ENCODE results near the gene MAPK12. TPM values are rescaled to one million over a fixed set of nuclear protein-coding genes. Genes with fewer than 3 reads are reported as not detected.

The MAPK12 gene
- 1 to 10 TPM; 3.3 to 4.3 (median 3.9) TPM for total RNA-seq

DNA sequence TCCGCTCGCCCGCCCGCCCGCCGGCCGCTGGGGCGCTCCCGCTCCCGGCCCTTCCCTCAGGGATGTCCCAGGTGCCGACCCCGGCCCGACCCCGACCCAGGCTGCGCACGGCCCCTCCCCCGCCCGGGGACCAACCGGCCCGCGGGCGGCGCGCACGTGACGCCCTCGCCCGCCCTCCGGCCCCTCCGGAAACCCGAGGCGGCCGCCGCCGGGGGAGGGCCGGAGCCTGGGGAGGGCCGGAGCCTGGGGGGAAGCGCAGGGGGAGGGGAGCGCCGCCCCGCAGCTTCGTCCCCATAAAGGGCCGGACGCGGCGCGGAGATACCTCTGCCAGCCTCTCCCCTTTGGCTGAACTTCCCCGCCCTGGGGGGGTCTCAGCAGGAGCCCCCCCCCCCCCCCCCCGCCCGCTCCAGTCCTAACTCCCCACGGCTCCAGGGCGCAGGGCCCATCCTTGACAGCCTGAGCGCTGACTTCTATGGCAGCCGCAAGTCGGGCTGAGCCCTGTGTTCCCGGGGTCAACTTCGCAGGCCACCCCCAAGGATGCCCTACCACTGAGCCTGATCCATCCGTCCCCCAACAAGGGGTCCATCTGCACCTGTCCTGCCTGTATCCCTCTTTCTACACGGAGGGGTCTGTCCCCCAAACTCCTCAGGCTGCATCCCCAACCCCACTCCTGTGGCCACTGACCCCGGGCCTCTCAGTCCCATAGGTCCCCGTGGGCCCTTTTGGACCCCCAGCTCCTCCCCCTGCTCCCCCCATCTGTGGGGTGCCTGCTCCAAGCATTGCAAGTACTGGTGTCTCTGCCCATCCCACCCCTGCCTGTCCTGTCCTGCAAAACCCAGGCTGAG is at the start of gene MAPK12:
MAPK12 (minus strand) TSS at position 69 of the 845 bp plus-strand sequence. CDS start 174 bp downstream, outside the sequence.
- peaks cover 29% of the 10 kb centered on the region for H3K27me3 Mint-ChIP-seq (ENCODE audit: low read depth)
- H3K36me3 Mint-ChIP-seq (ENCODE audit: insufficient read depth): no peaks in the 10 kb centered on the region
- H3K9me3 Mint-ChIP-seq: no peaks in the 10 kb centered on the region
- peak within 1 kb of the TSS; percentile 55 for H3K4me3 Mint-ChIP-seq
- H3K4me1 Mint-ChIP-seq (ENCODE audit: low read depth): peaks cover 8% of the 10 kb centered on the region
- ATAC-seq (peak in 1 of 2 donors; percentile 9), DNase-seq (no peak)

GRCh38 chr22:50310949-50311444 is 49.5 kb upstream of the MAPK12 start:
- Mint-ChIP-seq H3K27me3 (ENCODE audit: low read depth) (peaks cover 6% of the 10 kb centered on the region), H3K9me3 (no peaks in the 10 kb centered on the region), H3K4me1 (ENCODE audit: low read depth) (peaks cover 24% of the 10 kb centered on the region), H3K36me3 (ENCODE audit: insufficient read depth) (no peaks in the 10 kb centered on the region), H3K4me3 (no peak overlapping the region)
- DNase-seq (no peak), ATAC-seq (no peak)

- no peak for ATAC-seq
- Mint-ChIP-seq H3K4me1 (ENCODE audit: low read depth) (peaks cover 21% of the 10 kb centered on the region), H3K4me3 (no peak overlapping the region)
These were observed 48.7 kb upstream of the MAPK12 start for GRCh38 chr22:50310031-50310722.

DNA sequence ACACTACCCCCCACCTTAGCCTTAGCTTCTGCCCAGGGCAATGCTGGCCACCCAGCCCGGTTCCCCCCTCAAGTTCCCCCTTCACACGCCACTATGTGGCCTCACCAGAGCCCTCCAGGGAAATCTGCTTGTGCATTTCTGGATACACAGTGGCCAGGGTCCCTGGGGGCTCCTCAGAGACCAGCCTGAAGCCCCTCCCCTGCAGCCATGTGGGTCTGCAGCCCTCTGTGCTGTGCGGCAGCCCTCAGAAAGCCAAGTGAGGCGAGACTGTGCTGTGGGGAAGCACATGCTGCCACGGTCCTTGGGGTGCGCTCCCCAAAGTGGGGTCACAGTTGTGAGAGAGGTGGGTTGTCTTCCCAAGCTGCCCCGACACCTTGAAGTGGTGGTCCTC is 48.1 kb upstream of the MAPK12 start:
- Mint-ChIP-seq H3K4me3 (no peak overlapping the region), H3K27me3 (ENCODE audit: low read depth) (peaks cover 8% of the 10 kb centered on the region), H3K4me1 (ENCODE audit: low read depth) (peaks cover 18% of the 10 kb centered on the region), H3K9me3 (no peaks in the 10 kb centered on the region), H3K36me3 (ENCODE audit: insufficient read depth) (no peaks in the 10 kb centered on the region)
- no peak for DNase-seq
- ATAC-seq: no peak

More at GRCh38 chr22:50310031-50310722, 48.7 kb upstream of the MAPK12 start:
- H3K36me3 Mint-ChIP-seq (ENCODE audit: insufficient read depth): no peaks in the 10 kb centered on the region
- H3K9me3 Mint-ChIP-seq: no peaks in the 10 kb centered on the region
- DNase-seq: no peak
- peaks cover 8% of the 10 kb centered on the region for H3K27me3 Mint-ChIP-seq (ENCODE audit: low read depth)

- no peaks in the 10 kb centered on the region for H3K36me3 Mint-ChIP-seq (ENCODE audit: insufficient read depth)
- ATAC-seq (no peak), DNase-seq (no peak)
- peak overlapping the region; percentile 27 for H3K4me3 Mint-ChIP-seq
- peaks cover 15% of the 10 kb centered on the region for H3K4me1 Mint-ChIP-seq (ENCODE audit: low read depth)
- H3K27me3 Mint-ChIP-seq (ENCODE audit: low read depth): peaks cover 11% of the 10 kb centered on the region
- no peaks in the 10 kb centered on the region for H3K9me3 Mint-ChIP-seq
These were observed 47.6 kb upstream of the MAPK12 start for GRCh38 chr22:50308986-50309600.

GRCh38 chr22:50308597-50308935 is 47.1 kb upstream of the MAPK12 start:
- Mint-ChIP-seq H3K27me3 (ENCODE audit: low read depth) (peaks cover 13% of the 10 kb centered on the region), H3K4me3 (peak overlapping the region; percentile 27), H3K36me3 (ENCODE audit: insufficient read depth) (no peaks in the 10 kb centered on the region), H3K4me1 (ENCODE audit: low read depth) (peaks cover 10% of the 10 kb centered on the region), H3K9me3 (no peaks in the 10 kb centered on the region)
- no peak for ATAC-seq
- no peak for DNase-seq

GRCh38 chr22:50307890-50308596 is 46.6 kb upstream of the MAPK12 start:
- ATAC-seq: no peak
- DNase-seq: no peak
- Mint-ChIP-seq H3K9me3 (no peaks in the 10 kb centered on the region), H3K4me3 (no peak overlapping the region), H3K36me3 (ENCODE audit: insufficient read depth) (no peaks in the 10 kb centered on the region), H3K27me3 (ENCODE audit: low read depth) (peaks cover 13% of the 10 kb centered on the region), H3K4me1 (ENCODE audit: low read depth) (peaks cover 9% of the 10 kb centered on the region)

- no peaks in the 10 kb centered on the region for H3K36me3 Mint-ChIP-seq (ENCODE audit: insufficient read depth)
- peaks cover 17% of the 10 kb centered on the region for H3K27me3 Mint-ChIP-seq (ENCODE audit: low read depth)
- DNase-seq (no peak), ATAC-seq (peak; percentile 61 to 62)
- no peak within 1 kb of the TSS for H3K4me3 Mint-ChIP-seq
- peaks cover 9% of the 10 kb centered on the region for H3K4me1 Mint-ChIP-seq (ENCODE audit: low read depth)
- H3K9me3 Mint-ChIP-seq: no peaks in the 10 kb centered on the region
These were observed 45.6 kb upstream of the MAPK12 start, which contains the start of gene PLXNB2 for GRCh38 chr22:50306753-50307749. TSS of gene PLXNB2 (minus strand) at chr22:50307646. CDS start at chr22:50290584, 17,062 bp downstream.

- Mint-ChIP-seq H3K4me1 (ENCODE audit: low read depth) (peaks cover 9% of the 10 kb centered on the region), H3K4me3 (peak overlapping the region; percentile 58), H3K9me3 (no peaks in the 10 kb centered on the region), H3K36me3 (ENCODE audit: insufficient read depth) (no peaks in the 10 kb centered on the region), H3K27me3 (ENCODE audit: low read depth) (peaks cover 18% of the 10 kb centered on the region)
- no peak for DNase-seq
- no peak for ATAC-seq
These were observed 44.6 kb upstream of the MAPK12 start for GRCh38 chr22:50305923-50306566.

GRCh38 chr22:50305393-50305922 is 44.0 kb upstream of the MAPK12 start:
- Mint-ChIP-seq H3K27me3 (ENCODE audit: low read depth) (peaks cover 20% of the 10 kb centered on the region), H3K4me1 (ENCODE audit: low read depth) (peaks cover 9% of the 10 kb centered on the region), H3K4me3 (no peak overlapping the region), H3K9me3 (no peaks in the 10 kb centered on the region), H3K36me3 (ENCODE audit: insufficient read depth) (no peaks in the 10 kb centered on the region)
- no peak for DNase-seq
- ATAC-seq: no peak

- no peak for ATAC-seq
- Mint-ChIP-seq H3K9me3 (no peaks in the 10 kb centered on the region), H3K4me3 (no peak overlapping the region), H3K4me1 (ENCODE audit: low read depth) (peaks cover 9% of the 10 kb centered on the region), H3K36me3 (ENCODE audit: insufficient read depth) (no peaks in the 10 kb centered on the region), H3K27me3 (ENCODE audit: low read depth) (peaks cover 20% of the 10 kb centered on the region)
- DNase-seq: no peak
These were observed 43.3 kb upstream of the MAPK12 start for GRCh38 chr22:50304528-50305392.

Measured in activated T-cell treated with anti-CD3 and anti-CD28 coated beads, Interleukin-2, amount 50 U/mL, for 4 hours (primary cell).